Keratinocyte (primary cell): ENCODE measurements around the gene DDX53.

Experiments used
- EZH2 ChIP-seq: IDR thresholded peaks from one replicate; pipeline ENCODE4 v1.6.1; 2012; ENCODE audit warnings: inconsistent platforms, mild to moderate bottlenecking, low read length, moderate library complexity
- TF ChIP-seq, protein P1 (sequence below), 3 experiments: IDR thresholded peaks in 1 of 3; conservative IDR thresholded peaks in 1 of 3; optimal IDR thresholded peaks in 1 of 3; 2 replicates in 2 of 3; 3 replicates in 1 of 3; pipeline versions ENCODE3 to v1.5.1; 2011; ENCODE audit warnings: low read length in 3 of 3, mild to moderate bottlenecking in 3 of 3, moderate library complexity in 2 of 3, control low read depth in 1 of 3, inconsistent platforms in 1 of 3; ENCODE audit not compliant: insufficient read depth in 2 of 3; ENCODE audit errors: extremely low read depth in 1 of 3

DNA sequence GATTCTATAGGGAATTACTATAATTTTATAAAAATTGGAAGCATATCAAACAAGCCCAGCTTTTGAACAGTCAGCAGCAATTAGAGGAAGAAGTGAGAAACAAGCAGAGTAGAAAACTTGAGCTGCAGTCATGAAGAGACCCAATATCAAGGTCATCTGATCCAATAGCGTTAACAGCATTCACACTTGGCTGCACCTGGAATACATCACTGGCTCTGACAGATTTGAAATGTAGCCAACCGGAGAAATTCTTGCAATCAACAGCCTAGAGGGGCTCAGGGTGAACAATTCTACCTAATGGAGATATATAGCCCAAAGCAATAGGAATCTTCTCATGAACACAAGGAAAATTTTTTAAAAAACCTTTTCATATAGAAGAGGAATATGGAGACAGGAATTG is 13.6 kb downstream of the DDX53 start:
- TF ChIP-seq, protein P1, sequence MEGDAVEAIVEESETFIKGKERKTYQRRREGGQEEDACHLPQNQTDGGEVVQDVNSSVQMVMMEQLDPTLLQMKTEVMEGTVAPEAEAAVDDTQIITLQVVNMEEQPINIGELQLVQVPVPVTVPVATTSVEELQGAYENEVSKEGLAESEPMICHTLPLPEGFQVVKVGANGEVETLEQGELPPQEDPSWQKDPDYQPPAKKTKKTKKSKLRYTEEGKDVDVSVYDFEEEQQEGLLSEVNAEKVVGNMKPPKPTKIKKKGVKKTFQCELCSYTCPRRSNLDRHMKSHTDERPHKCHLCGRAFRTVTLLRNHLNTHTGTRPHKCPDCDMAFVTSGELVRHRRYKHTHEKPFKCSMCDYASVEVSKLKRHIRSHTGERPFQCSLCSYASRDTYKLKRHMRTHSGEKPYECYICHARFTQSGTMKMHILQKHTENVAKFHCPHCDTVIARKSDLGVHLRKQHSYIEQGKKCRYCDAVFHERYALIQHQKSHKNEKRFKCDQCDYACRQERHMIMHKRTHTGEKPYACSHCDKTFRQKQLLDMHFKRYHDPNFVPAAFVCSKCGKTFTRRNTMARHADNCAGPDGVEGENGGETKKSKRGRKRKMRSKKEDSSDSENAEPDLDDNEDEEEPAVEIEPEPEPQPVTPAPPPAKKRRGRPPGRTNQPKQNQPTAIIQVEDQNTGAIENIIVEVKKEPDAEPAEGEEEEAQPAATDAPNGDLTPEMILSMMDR (optimal IDR thresholded peaks at IDR 0.05 in 1 of 3, IDR thresholded peaks at IDR 0.05 in 1 of 3, conservative IDR thresholded peaks at IDR 0.05 in 1 of 3; ENCODE audit: extremely low read depth in 1 of 3, insufficient read depth in 2 of 3, low read length in 3 of 3), result no peak
- TF ChIP-seq EZH2, result no peak
